HEK293T (cell line): ENCODE measurements around the gene INSYN1.

Source experiments
- CTCF ChIA-PET: fragments of 350-600 bp; formaldehyde crosslinking; extraction: SDS; loops from one replicate; lab custom pipeline; 2021; ENCODE audit warnings: antibody characterized with exemption, inconsistent platforms; lab: Yijun Ruan, JAX
- POLR2A ChIA-PET: fragments of 350-600 bp; formaldehyde crosslinking; extraction: SDS; loops from one replicate; lab custom pipeline; 2020; ENCODE audit warnings: antibody characterized with exemption, inconsistent platforms; lab: Yijun Ruan, JAX
- DNase-seq: peaks from one replicate; pipeline ENCODE4 v3.0.0; 2012; ENCODE audit warnings: mixed read lengths; ENCODE audit errors: extremely low spot score
- ARNT ChIP-seq: fragments of 450-650 bp; IDR thresholded peaks from 2 replicates; pipeline ENCODE4 v1.6.1; 2017; ENCODE audit warnings: mild to moderate bottlenecking
- BHLHE40 ChIP-seq: fragments of 450-650 bp; IDR thresholded peaks from 2 replicates; pipeline ENCODE4 v1.6.1; 2016; ENCODE audit warnings: mild to moderate bottlenecking, moderate library complexity, borderline replicate concordance
- CTBP1 ChIP-seq: fragments of 450-650 bp; IDR thresholded peaks from 2 replicates; pipeline ENCODE4 v1.6.1; 2016; ENCODE audit warnings: borderline replicate concordance
- ELF4 ChIP-seq: fragments of 450-650 bp; IDR thresholded peaks from 2 replicates; pipeline ENCODE4 v1.6.1; 2017; ENCODE audit warnings: antibody characterized with exemption
- FOXA1 ChIP-seq: fragments of 450-650 bp; IDR thresholded peaks from 2 replicates; pipeline ENCODE4 v1.6.1; 2016; ENCODE audit warnings: mild to moderate bottlenecking
- FOXK2 ChIP-seq: fragments of 450-650 bp; IDR thresholded peaks from 2 replicates; pipeline ENCODE4 v1.6.1; 2016; ENCODE audit warnings: mild to moderate bottlenecking
- FOXM1 ChIP-seq: fragments of 450-650 bp; IDR thresholded peaks from 2 replicates; pipeline ENCODE4 v1.6.1; 2017; ENCODE audit warnings: mild to moderate bottlenecking, borderline replicate concordance
- HDGF ChIP-seq: fragments of 450-650 bp; IDR thresholded peaks from 2 replicates; pipeline ENCODE4 v1.6.1; 2017; ENCODE audit warnings: antibody characterized with exemption, borderline replicate concordance
- L3MBTL2 ChIP-seq: fragments of 450-650 bp; conservative IDR thresholded peaks from 2 replicates; pipeline ENCODE4 v1.6.1; 2016; ENCODE audit warnings: mild to moderate bottlenecking
- LEF1 ChIP-seq: fragments of 450-650 bp; IDR thresholded peaks from 2 replicates; pipeline ENCODE4 v1.6.1; 2017; ENCODE audit warnings: mild to moderate bottlenecking, borderline replicate concordance
- NFRKB ChIP-seq: fragments of 450-650 bp; IDR thresholded peaks from 2 replicates; pipeline ENCODE4 v1.6.1; 2016; ENCODE audit warnings: mild to moderate bottlenecking, moderate library complexity
- PKNOX1 ChIP-seq: fragments of 450-650 bp; IDR thresholded peaks from 2 replicates; pipeline ENCODE4 v1.6.1; 2016
- SP1 ChIP-seq: fragments of 450-650 bp; IDR thresholded peaks from 2 replicates; pipeline ENCODE4 v1.6.1; 2017
- SUZ12 ChIP-seq: fragments of 450-650 bp; IDR thresholded peaks from 2 replicates; pipeline ENCODE4 v1.6.1; 2016; ENCODE audit warnings: mild to moderate bottlenecking
- TARDBP ChIP-seq: fragments of 450-650 bp; IDR thresholded peaks from 2 replicates; pipeline ENCODE4 v1.6.1; 2016
- ZNF384 ChIP-seq: fragments of 450-650 bp; IDR thresholded peaks from 2 replicates; pipeline ENCODE4 v1.6.1; 2016

Gene INSYN1

DNA sequence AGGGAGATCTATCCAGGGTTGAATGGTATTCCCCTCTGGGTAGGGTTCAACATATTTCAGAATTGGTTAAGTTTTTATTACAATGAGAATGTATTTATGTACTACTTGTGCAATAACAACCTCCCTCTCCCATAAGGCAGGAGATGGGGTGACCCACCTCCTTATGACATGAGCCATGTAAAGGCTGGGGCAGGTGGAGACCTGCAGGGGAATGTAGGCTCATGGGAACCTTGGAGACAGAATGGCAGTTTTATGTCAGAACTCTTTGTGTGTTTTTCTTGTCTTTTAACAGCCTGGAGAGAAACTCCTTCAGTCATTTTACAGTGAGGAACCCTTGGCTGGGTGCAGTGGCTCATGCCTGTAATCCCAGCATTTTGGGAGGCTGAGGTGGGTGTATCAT lies 24.6 kb upstream of the INSYN1 start:
- ChIA-PET POLR2A (no interaction called here), CTCF (no interaction called here)
- DNase-seq, result no peak
- no peak for TF ChIP-seq FOXK2
- TF ChIP-seq ZNF384, result no peak
- TF ChIP-seq HDGF, result no peak

- CTCF ChIA-PET, result no interaction called here
- DNase-seq, result no peak
- TF ChIP-seq NFRKB (no peak), FOXK2 (no peak), SP1 (no peak), TARDBP (no peak), FOXA1 (no peak), L3MBTL2 (no peak), ARNT (no peak), PKNOX1 (no peak), LEF1 (no peak), ELF4 (no peak), HDGF (no peak), CTBP1 (no peak), BHLHE40 (no peak)
- POLR2A ChIA-PET, result no interaction called here
Observed at GRCh38 chr15:73773428-73773827, 20.3 kb upstream of the INSYN1 start.

DNA sequence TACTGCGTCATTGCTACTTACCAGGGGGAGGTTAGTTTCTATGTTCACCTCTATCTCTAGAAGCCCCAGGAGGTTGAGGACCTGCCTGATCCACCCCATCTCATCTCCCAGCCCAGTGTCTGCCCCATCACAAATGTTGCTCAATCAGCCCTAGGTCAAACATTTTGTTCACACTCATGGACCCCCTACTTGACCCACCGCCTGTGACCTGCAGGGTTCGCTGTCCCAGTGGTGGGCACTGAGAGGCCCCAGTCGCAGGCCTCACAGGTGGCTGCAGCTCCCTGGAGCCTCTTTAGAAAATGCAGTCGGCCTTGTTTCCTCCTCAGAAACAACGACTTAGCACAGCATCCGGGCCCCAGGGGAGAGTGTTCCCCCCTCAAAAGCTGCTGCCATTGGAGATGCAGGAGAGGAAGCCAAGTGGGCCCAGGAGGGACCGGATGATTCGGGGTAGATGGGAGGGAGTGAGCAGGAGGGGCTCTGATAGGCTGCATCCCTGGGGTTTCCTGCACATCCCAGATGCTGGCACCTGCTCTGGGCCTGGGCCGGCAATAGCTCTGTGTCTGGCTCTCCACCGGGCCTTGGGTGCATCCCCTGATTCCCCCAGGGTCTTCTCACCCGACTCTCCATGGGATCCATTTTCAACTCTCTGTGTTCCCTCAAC lies 18.4 kb upstream of the INSYN1 start:
- TF ChIP-seq CTBP1 (no peak), ELF4 (no peak), SUZ12 (no peak)
- ChIA-PET CTCF (no interaction called here), POLR2A (no interaction called here)
- DNase-seq, result no peak

- TF ChIP-seq FOXK2 (no peak), FOXA1 (no peak), FOXM1 (no peak), TARDBP (no peak)
- DNase-seq, result no peak
- ChIA-PET POLR2A (interaction anchor here (1.4 kb wide), 1 partner anchor 16 kb away, joined by 3 read pairs; the partner anchor contains the start of gene INSYN1), CTCF (no interaction called here)
Observed at GRCh38 chr15:73770050-73770449, 16.9 kb upstream of the INSYN1 start.

GRCh38 chr15:73767806-73768501 lies 14.8 kb upstream of the INSYN1 start:
- TF ChIP-seq ARNT, result no peak
- TF ChIP-seq ELF4, result no peak
- TF ChIP-seq NFRKB, result no peak
- no peak for TF ChIP-seq ZNF384
- no peak for TF ChIP-seq FOXK2
- no peak for TF ChIP-seq CTBP1
- no peak for TF ChIP-seq FOXA1
- no peak for TF ChIP-seq SUZ12
- TF ChIP-seq LEF1, result no peak
- no peak for TF ChIP-seq TARDBP
- TF ChIP-seq SP1, result no peak
- TF ChIP-seq HDGF, result no peak
- TF ChIP-seq PKNOX1, result no peak
- TF ChIP-seq FOXM1, result no peak
- TF ChIP-seq BHLHE40, result no peak
- TF ChIP-seq L3MBTL2, result no peak
- ChIA-PET CTCF (interaction anchor here (1.2 kb wide), 1 partner anchor 13 kb away, joined by 3 read pairs; no protein-coding TSS in a partner anchor), POLR2A (interaction anchor here (1.1 kb wide), 1 partner anchor 15 kb away, joined by 3 read pairs; the partner anchor contains the start of gene INSYN1)
- DNase-seq, result no peak

GRCh38 chr15:73766598-73766997 lies 13.4 kb upstream of the INSYN1 start:
- no peak for DNase-seq
- CTCF ChIA-PET, result no interaction called here
- POLR2A ChIA-PET, result no interaction called here
- TF ChIP-seq ARNT, result no peak
- TF ChIP-seq FOXA1, result no peak
- TF ChIP-seq FOXK2, result no peak
- TF ChIP-seq SP1, result no peak
- TF ChIP-seq BHLHE40, result no peak
- no peak for TF ChIP-seq PKNOX1
- no peak for TF ChIP-seq L3MBTL2
- no peak for TF ChIP-seq SUZ12
- TF ChIP-seq TARDBP, result 0 out of 2 replicates have a peak, but pooled peaks have one; percentile 30
- 0 out of 2 replicates have a peak, but pooled peaks have one; percentile 24 for TF ChIP-seq CTBP1
- no peak for TF ChIP-seq NFRKB
- TF ChIP-seq ZNF384, result no peak
